Medulla oblongata (tissue), 1 donor: ENCODE data around the gene DGKG.

Experiments
- DNase-seq: peaks from one replicate; pipeline ENCODE4 v3.0.0-alpha.2; 2015; ENCODE audit errors: extremely low spot score

The DGKG gene

DNA sequence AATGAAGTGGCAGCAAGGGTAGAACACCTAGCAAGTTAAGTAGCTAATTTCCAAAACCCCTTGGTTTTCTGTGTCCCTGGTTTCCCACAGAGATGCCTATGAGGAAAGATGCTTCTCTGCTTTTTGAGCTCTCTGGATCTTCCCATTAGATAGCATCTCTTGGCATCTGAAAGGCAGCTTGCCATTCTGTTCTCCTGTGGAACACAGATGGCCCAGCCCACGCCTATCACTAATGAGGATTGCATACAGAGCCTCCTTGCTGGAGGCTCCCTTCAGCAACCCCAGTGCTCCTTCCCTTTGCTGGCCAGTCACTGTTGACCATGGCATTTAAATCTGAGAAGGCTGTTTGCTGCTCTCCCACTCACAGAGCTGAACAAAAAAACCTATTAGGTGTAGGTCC, 218.8 kb downstream of the DGKG start:
- DNase-seq = no peak

DNA sequence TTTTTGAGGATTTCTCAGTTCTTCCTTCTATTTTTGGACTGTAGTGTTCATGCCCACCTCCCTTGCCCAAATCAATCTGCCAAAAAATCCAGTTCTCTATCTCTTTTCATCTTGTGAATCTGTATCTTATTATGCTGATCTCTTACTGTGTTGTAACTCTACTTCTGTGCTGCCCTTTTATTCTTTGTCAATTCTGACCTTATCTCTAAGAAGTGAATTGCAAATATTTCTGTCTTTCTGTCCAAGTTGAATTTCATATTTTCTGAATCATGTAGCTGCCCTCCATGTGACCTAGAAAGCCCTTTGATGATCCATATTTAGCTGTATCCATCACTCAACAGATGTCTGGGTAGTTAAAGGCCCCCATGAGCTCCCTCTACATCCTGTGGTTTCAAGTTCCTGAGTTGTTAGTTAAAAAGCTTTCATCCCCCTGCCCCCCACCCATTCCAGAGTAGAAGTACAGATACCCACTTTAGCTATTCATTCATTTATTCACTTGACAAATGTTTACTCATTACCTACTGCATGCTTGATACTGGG, 219.6 kb downstream of the DGKG start:
- DNase-seq = no peak

DNA sequence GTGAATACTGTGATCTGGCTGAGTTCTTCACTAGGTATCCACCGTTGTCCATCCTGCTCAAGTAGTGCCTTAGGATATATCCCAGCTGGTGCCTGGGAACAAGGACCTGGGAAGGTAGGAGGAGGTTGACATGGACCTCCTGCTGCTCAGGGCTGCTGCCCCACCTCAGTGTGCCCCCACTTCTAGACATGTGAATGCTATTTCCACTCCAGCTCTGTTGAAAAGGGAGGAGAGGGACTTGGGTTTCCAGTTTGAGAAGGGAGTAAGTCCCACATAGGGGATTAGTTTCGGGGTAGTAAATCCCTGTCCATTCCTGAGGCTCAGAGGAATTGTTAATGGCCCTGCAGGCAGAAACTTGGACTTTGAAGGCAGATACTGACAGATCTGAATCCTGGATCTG, 220.2 kb downstream of the DGKG start:
- no peak for DNase-seq

DNA sequence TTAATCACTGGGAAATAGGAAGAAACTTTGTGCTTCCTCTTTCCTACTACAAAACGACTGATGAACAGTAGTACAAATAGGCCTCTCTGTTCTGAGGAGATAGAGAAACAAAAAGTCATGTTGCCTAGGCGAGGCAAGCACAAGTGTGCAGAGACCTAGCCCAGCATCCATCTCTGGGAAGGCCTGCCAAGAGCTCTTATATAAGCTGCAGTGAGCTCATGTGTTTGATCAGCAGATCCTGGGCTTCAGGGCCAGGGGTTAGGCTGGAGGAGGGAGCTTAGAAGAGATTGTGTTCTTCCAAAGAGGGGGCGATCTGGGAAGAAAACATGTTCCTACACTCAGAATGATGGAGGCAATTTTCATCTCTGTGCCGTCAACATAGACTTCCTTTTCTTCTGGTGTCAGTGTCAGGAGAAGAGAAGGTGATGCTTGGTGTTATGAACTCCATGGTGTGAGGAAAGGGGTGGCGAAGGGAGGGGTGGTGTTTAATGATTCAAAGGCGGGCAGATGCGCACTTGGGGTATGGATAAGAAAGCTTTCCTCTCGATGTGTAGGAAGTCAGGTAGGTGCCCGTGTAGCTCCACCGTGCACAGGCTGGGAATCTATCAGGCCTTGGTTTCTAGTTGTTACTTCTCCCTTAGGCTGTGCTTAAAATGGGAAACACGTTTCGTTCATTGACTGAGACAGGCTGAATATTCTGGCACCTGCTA, 223.6 kb downstream of the DGKG start:
- DNase-seq = peak; percentile 46

DNA sequence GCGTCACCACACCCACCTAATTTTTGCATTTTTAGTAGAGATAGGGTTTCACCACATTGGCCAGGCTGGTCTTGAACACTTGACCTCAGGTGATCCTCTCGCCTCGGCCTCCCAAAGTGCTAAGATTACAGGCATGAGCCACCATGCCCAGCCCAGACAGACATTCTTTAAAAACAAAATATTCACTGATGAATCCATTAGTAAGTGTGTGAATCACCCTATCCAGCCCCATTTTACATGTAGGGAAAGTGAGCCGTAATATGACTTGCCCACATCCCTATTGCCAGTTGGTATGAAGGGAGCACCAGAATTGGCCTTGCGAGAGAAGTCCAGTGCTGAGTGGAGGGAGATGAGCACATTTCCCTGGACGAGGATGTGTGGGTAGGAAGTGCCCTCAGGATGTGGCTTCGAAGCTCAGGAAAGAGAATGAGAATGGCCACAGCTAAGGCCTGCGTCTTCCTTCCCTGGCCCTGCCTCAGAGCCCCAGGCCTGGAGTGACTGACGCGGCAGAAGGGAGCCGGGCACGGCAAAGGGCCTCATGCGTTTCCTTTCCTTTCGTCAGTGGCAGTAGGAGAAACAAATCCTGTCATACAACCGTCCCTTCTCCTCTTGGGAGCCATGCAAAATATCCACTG, 224.9 kb downstream of the DGKG start:
- no peak for DNase-seq

DNA sequence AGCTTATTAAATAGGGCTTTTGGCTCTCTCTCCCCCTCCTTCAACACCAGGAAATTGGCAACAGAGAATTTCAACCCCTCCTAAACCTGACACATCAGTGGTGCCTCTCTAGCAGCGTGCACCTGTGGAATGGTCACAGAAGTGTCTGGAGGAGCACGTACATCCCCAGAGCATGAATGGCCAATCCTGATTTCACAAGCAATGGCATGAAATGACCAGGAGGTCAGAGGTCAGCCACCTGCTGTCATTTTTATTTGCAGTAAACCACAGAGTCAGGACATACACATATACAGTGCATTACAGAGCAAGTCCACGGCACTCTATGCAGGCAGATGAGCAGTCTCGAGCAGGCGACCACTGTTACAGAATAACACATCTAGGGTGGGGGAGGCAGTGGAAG, 228.1 kb downstream of the DGKG start:
- no peak for DNase-seq

DNA sequence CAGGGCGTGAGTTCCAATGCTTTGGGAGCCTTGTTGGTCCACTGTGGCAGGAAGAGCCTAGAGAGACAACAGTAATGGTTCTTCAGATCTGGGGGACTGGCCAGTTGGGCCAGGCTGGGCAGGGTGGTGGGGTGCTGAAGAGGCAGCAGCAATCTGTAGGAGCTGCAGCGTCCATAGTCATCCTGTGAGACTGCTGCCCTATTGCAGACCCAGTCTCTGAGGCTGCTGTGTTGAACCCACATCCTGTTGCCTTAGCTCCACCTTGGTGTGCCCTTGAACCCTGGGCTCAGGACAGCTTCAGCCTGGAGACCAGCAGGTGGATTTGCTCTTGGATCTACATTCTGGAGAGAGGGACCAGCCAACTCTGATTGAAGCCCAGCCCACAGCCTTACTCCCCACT, 229.5 kb downstream of the DGKG start:
- no peak for DNase-seq

DNA sequence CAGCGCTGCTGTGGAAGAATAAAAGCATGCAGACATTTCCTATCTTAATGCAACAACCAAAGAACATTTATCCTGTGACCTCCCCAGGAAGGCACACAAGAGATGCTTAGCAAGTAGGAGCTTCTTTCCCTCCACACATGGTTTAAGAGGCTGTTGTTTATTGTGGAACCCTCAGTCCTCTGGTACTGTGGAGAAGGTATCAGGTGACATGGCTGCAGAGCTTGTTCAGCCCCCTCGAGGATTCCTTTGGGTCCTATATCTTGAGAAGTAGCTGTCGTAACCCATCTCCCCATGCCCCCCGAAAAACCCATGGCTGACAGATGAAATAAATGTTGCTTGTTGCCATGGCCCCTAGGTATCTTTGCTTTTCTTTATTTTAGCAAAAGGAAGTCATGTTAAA, 232.8 kb downstream of the DGKG start:
- DNase-seq = no peak

DNA sequence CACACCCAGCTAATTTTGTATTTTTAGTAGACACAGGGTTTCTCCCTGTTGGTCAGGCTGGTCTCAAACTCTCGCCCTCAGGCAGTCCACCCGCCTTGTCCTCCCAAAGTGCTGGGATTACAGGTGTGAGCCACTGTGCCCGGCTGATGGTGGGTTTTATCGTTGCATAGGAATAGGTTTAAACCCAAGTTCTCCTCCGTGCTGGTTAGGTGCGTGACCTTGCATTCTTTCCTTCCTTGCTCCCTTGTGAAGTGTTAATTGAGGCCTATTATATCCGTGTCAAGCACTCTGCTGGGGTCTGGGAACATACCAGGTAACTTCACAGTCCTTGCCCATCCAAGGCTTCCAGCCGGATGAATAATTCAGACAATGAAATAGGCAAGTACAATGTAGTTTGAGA, 233.9 kb downstream of the DGKG start:
- DNase-seq = no peak

DNA sequence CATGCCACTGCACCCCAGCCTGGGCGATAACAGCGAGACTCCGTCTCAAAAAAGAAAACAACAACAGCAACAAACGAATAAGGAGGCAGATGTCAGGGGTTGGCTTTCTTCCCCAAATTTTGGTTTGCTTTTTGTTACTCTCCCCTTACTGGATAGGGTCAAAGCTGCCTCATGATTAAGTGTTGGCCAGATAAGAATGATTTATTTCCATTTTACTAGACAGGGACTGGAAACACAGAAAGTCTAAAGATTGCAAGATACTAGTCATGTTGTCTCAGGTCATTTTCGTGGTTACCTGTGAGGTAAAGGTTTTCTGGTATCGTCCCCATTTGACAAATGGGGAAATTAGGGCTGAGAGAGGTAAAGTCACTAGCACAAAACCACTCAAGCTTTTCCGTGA, 234.6 kb downstream of the DGKG start:
- DNase-seq = no peak

DNA sequence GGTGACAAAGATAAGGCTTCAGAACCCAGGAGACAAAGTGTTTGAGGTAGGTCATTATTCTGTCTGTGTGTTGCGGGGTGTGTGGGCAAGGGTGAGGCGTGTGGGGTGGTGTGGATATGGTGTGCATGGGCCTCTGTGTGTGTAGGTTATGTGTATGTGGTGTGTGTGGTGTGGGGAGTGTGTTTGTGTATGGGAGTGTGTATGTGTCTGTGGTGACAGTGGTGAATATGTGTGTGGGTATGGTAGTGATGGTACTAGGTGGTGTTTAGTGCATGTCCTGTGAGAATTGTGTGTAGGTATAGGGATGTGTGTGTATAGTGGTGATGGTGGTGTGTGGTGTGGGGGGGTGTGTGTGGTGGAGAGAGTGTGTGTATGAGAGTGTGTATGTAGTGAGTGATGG, 236.9 kb downstream of the DGKG start:
- DNase-seq = no peak

DNA sequence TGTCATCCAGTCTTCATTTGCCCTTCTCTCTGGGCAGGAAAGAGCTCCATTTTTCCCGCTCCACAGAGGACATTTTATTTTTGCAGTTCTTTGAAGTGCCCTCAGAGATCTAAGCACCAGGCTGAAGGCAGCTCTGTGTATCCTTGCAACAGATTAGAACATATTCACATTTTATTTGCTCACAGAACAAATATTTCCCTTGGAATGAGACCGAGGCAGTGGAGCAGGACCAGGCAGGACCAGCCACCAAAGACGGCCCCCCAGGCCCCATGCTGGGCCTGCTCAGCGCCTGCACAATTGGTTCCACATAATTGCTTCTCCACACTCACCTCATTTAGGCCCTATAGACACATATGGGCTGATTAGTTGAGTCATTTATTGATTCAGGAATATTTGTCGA, 237.4 kb downstream of the DGKG start:
- DNase-seq = no peak

DNA sequence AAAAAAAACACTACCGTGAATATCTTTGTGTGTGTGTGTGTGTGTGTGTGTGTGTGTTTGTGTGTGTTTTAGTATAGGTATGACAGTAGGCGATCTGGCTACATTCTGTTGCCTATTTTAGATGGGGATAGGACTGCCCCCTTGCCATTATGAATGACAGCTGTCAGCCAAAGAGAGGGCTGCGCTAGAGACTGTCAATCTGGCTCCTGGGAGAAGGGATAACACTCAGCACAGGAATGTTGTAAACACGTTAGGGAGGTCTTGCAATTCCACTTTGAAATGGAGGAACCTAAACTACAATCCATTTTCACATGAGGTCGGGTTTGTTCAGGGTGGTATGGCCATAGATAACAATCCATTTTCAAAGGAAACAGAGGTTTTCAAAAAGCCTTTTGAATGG, 239.0 kb downstream of the DGKG start:
- DNase-seq = no peak

DNA sequence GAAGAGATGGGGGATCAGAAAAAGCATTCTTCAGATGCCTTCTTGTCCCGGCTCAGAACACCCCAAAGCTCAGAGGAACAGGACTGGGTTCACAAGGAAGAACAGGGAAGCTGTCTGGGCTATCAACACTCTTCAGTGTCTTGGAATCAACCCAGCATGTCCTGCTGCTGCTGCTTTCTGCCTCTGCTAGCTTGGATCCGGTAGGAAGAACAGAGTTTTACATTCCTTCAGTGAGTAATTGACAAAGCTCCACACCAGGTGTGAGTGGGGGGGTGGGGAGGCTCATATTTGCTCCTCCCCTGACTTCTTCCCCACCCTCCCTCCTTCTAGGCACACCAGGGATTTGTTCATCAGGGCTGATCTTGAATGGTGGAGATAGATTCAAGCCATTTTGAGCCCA, 240.1 kb downstream of the DGKG start:
- no peak for DNase-seq

DNA sequence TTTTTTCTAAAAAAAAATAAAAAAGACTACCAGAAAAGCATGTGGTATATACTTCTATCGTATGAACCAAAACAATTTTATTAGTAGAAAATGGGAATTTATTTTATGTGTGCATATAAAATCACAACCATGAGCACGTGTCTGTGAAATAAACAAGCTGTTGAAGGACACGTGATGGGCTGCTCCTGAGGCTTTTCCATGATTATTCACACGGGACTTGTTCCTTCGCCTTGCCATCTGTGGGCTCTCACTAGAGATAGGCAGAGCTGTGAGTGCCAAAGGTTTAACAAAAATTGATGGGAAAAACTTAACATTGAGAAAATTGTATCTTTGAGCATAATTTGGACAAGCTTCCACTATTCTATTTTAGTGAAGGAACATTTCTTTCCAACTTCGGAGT, 240.8 kb downstream of the DGKG start:
- DNase-seq = no peak

DNA sequence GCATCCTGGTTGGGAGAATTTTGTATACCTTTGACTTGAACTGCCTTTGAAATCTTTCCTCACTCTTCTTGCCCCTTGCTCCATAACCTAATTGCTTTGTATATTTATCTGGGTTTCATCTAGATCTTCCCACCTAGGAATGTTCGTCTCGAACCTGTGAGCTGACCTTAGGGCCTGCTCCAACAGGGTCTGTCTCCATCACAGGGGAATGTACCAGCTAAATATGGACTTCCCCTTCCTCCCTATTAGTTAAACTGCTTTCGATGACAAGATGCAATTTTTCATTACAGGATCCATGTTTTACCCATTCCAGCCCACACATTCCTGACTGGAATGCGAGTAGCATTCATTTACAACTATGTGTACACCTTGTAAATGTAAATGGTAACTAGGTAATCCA, 242.5 kb downstream of the DGKG start:
- no peak for DNase-seq

DNA sequence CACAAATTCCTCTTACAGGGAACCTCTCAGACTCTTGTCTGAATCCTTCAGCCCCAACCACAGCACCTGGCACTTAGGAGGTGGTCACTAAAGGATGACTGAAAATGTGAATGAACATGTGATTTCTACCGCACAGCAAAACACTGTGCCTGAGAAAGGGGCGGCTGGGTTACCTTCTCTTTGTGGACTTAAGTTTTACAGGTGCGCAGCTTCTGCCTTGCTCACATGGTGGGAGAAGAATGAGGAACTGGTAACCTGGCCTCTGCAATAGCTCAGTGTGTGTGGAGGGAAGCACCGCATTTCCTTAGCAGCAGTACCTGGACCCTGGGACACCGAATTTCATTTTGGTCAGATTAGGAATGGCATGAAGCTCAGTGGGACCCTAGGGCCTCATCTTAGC, 243.3 kb downstream of the DGKG start:
- no peak for DNase-seq

DNA sequence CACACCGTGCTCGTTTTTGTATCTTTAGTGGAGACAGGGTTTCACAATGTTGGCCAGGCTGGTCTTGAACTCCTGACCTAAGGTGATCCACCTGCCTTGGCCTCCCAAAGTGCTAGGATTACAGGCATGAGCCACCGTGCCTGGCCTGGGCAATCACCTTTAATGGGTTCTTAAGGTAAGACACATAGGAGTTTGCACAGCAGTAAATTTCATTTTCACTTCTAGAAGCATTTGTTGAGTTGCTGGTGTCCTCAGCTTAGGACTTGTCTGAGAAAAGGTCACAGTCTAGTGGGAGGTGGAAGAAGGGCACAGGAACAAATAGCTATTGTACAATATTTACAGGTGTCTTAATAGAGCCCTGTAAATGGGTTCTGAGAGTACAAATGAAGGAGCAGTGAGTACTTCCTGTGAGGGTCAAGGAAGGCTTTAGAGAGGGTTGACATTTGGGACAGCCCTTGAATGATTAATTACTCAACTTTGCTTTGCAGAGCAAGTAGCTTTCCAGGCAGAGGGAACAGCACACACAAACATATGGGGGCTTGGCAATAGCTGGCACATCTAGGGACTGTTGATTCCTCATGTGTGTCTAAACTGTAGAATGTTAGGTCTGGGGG, 244.4 kb downstream of the DGKG start:
- no peak for DNase-seq

DNA sequence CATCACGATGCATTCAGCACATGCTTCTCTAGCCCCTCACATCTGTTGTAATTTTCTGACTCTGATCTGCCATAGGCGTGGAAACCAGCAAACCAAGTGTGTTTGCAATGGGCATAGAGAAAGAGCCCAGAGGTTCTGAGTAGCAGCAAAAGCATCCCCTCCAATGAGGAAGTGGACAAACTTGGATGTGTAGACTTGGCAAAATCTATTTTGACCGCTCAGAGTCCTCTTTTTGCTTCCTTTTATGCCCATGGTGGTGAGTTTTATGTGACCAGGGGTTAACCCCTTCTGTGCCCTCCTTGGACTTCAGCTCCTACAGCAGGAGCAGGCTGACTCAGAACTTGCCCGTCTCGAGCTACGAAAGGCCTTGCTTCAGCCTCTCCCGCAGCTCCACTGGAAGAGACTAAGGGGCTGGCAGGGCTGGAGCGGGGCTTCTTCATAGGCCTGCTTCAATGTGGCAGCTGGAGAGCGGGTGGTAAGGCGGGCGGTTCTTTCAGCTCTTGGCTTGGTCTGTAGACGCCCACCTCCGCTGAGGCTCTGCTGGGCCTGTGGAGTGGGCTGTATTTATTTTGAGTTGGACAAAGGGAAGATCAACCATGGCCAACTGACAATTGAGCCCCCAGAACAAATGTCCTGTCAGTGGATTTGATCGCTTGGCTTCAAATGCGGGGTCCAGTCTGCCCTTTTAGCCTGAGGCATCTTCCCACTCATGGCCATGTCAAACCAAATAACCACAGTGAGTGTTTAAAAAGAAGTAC, 246.6 kb downstream of the DGKG start:
- DNase-seq = peak; percentile 71

DNA sequence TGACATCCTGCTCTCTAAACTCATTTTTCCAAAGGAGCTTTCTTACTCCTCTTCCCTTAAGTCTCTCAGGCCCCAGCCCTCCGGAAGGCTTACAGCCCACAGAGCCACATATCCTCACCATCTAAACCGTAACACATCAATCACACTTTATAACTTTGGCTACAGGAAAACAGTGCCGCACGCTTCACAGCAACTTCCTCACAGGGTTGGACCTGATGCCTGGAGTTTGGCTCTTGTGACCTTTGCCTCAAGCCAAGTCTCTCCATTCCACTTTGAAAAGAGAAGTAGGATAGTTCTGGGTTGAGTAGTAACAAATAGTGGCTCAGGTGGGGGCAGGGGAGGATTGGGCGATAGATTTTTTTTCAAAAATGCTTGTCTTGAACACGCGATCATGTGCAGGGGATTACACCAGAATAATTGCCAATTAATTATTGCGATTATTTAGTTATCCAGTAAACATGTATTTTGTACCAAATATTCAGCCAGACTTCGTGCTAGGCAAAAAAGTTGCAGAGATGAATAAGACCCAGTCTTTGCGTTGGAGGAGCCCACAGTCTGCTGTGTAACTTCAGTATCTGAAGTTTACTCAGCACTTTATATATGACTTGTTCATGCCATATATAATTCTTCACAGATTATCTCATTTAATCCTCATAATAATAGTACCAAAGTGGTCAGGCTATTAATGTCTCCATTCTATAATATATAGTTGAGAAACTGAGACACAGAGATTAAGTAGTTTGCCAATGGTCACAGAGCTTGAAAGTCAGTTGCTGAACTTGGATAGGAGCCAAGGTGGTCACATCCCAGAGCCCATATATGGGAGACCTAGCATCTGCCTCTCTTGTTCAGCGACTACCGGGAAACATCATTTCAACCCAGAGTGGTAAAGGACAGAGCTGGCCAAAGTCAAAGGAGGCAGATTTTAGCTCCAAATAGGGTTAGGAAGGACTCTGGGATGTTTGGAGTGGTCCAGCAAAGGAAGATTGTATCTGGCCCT, 250.8 kb downstream of the DGKG start:
- peak; percentile 73 for DNase-seq
